ENCODE measurements around the gene KRTAP10-9.

GRCh38 chr21:44647222-44647552, 20.3 kb downstream of the KRTAP10-9 start:
- TF ChIP-seq POLR2AphosphoS5 (IDR thresholded peaks at IDR 0.05; ENCODE audit: low read depth, low read length) (no peak), SIN3A (IDR thresholded peaks at IDR 0.05; ENCODE audit: borderline replicate concordance, insufficient read depth, low read length) (no peak), TAF1 (IDR thresholded peaks at IDR 0.05; ENCODE audit: borderline replicate concordance, insufficient read depth, low read length) (no peak)
- TF ChIP-seq, protein P1, sequence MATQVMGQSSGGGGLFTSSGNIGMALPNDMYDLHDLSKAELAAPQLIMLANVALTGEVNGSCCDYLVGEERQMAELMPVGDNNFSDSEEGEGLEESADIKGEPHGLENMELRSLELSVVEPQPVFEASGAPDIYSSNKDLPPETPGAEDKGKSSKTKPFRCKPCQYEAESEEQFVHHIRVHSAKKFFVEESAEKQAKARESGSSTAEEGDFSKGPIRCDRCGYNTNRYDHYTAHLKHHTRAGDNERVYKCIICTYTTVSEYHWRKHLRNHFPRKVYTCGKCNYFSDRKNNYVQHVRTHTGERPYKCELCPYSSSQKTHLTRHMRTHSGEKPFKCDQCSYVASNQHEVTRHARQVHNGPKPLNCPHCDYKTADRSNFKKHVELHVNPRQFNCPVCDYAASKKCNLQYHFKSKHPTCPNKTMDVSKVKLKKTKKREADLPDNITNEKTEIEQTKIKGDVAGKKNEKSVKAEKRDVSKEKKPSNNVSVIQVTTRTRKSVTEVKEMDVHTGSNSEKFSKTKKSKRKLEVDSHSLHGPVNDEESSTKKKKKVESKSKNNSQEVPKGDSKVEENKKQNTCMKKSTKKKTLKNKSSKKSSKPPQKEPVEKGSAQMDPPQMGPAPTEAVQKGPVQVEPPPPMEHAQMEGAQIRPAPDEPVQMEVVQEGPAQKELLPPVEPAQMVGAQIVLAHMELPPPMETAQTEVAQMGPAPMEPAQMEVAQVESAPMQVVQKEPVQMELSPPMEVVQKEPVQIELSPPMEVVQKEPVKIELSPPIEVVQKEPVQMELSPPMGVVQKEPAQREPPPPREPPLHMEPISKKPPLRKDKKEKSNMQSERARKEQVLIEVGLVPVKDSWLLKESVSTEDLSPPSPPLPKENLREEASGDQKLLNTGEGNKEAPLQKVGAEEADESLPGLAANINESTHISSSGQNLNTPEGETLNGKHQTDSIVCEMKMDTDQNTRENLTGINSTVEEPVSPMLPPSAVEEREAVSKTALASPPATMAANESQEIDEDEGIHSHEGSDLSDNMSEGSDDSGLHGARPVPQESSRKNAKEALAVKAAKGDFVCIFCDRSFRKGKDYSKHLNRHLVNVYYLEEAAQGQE (IDR thresholded peaks at IDR 0.05; ENCODE audit: insufficient read depth in 1 of 2, low read depth in 2 of 2, low read length in 2 of 2), result no peak
